ENCODE data around the gene SYNE1.

DNA sequence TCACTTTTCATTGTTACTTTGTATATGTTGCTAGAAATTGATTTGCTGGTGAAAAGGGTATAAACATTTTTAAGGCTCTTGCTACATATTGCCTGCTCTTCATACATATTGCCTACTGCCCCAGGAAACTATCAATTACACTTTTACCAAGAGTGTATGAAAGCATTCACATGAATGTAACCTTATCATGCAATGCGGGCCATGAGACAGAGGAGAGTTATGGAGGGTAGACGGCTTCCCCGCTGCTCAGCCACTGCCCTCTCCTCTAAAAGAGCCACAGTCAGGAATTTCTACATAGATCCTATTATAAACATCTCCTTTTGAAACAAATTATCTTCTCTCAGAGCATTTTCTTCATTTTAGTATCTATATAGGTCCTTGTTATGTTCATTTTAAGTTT lies 565.3 kb downstream of the SYNE1 start:
- TF ChIP-seq EZH2 (IDR thresholded peaks at IDR 0.05; ENCODE audit: borderline replicate concordance, insufficient read depth, low read length, poor library complexity, severe bottlenecking) (no peak), CTCF (IDR thresholded peaks at IDR 0.05; ENCODE audit: poor library complexity, severe bottlenecking) (no peak), EP300 (conservative IDR thresholded peaks at IDR 0.05; ENCODE audit: poor library complexity, severe bottlenecking) (no peak)
